ENCODE results near the gene ERICH6. TPM values are rescaled to one million over a fixed set of nuclear protein-coding genes. Genes with fewer than 3 reads are reported as not detected.

The ERICH6 gene
- total RNA-seq, 1 donor: under 0.01 TPM

DNA sequence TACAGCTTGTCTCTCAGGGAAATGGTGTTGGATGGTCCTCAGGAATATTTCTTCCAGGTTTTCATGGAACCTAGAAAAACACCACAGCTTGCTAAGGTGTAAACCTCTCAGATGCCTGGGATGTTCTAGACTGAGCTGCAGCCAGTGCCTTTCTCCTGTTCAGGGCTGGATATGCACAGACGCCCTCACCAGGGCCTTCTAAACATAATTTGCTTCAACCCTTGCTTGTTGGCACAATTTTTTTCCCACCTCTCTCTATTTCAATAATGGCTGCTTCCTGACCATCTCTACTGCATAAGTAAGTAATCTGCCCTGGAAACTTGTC, 31.0 kb upstream of the ERICH6 start:
- no peak overlapping the region for H3K27ac ChIP-seq (ENCODE audit: low read depth, low read length)
- no peak for TF ChIP-seq CTCF (IDR thresholded peaks at IDR 0.05; ENCODE audit: extremely low read depth, low read depth, low read length)
- DNase-seq (ENCODE audit: insufficient read length, low spot score, missing footprints): no peak
- H3K4me1 ChIP-seq (ENCODE audit: insufficient read depth, low read length): peaks cover 23% of the 10 kb centered on the region
- H3K9me3 ChIP-seq (ENCODE audit: low read depth, low read length): no peaks in the 10 kb centered on the region
- no peak overlapping the region for H3K4me3 ChIP-seq (ENCODE audit: insufficient read depth, low read length)
- no peaks in the 10 kb centered on the region for H3K36me3 ChIP-seq (ENCODE audit: insufficient read depth, low read length)
- no peaks in the 10 kb centered on the region for H3K27me3 ChIP-seq (ENCODE audit: insufficient read depth, low read length)
- no peaks in the 10 kb centered on the region for H3K79me2 ChIP-seq (ENCODE audit: insufficient read depth, low read length)
- no peaks in the 10 kb centered on the region for H4K20me1 ChIP-seq (ENCODE audit: insufficient read depth, low read length)
- H2AFZ ChIP-seq (ENCODE audit: low read length): no peak overlapping the region
- H3K4me2 ChIP-seq (ENCODE audit: insufficient read depth, low read length): no peak overlapping the region

DNA sequence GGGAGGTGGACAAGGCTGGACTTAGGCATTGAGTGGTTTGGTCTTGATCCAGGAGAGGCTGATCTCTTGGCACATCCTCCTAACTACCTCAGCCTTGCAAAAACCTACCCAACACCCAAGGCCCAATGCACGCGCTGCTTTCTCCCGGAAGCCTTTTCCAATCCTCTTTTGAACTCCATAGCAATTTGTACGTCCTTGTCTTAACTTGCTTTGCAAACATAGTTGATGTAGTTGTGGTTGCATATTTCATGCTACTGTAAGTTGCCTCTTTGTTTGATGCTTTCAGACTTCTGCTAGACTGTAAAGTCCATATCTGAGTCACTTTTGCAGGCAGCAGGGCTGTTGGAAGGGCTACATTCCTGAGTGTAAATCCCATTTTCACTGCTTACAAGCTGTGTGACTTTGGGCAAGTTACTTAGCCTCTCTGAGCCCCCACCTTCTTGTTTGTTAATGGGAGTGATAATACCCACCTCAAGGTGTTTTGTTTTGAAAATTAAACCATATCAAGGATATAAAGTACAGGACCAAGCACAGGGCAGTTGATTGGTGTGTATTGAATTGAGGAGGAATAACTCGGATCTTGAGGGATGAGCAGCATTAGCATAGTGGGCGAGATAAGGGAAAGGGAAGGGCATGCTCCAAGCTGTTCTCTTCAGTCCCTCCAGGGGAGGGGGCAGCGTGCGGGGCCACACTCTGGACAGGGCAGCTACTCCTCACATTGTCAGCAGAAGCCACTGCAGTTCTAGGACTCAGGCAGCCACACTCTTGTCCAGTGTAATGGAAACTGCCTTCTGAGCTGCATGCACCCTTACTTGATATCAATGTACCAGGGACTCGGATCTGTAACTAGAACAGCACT, 30.4 kb upstream of the ERICH6 start:
- H2AFZ ChIP-seq (ENCODE audit: low read length): no peak overlapping the region
- H3K4me2 ChIP-seq (ENCODE audit: insufficient read depth, low read length): no peak overlapping the region
- H3K79me2 ChIP-seq (ENCODE audit: insufficient read depth, low read length): no peaks in the 10 kb centered on the region
- no peak for TF ChIP-seq CTCF (IDR thresholded peaks at IDR 0.05; ENCODE audit: extremely low read depth, low read depth, low read length)
- no peak overlapping the region for H3K4me3 ChIP-seq (ENCODE audit: insufficient read depth, low read length)
- H3K27me3 ChIP-seq (ENCODE audit: insufficient read depth, low read length): no peaks in the 10 kb centered on the region
- DNase-seq (ENCODE audit: insufficient read length, low spot score, missing footprints): no peak
- H3K9me3 ChIP-seq (ENCODE audit: low read depth, low read length): no peaks in the 10 kb centered on the region
- H4K20me1 ChIP-seq (ENCODE audit: insufficient read depth, low read length): no peaks in the 10 kb centered on the region
- H3K27ac ChIP-seq (ENCODE audit: low read depth, low read length): no peak overlapping the region
- H3K4me1 ChIP-seq (ENCODE audit: insufficient read depth, low read length): peaks cover 23% of the 10 kb centered on the region
- H3K36me3 ChIP-seq (ENCODE audit: insufficient read depth, low read length): no peaks in the 10 kb centered on the region

- Histone ChIP-seq H3K9me3 (ENCODE audit: low read depth, low read length) (no peaks in the 10 kb centered on the region), H3K79me2 (ENCODE audit: insufficient read depth, low read length) (no peaks in the 10 kb centered on the region), H3K4me3 (ENCODE audit: insufficient read depth, low read length) (no peak overlapping the region), H2AFZ (ENCODE audit: low read length) (no peak overlapping the region), H3K27me3 (ENCODE audit: insufficient read depth, low read length) (no peaks in the 10 kb centered on the region), H4K20me1 (ENCODE audit: insufficient read depth, low read length) (no peaks in the 10 kb centered on the region), H3K4me1 (ENCODE audit: insufficient read depth, low read length) (peaks cover 17% of the 10 kb centered on the region), H3K36me3 (ENCODE audit: insufficient read depth, low read length) (no peaks in the 10 kb centered on the region), H3K4me2 (ENCODE audit: insufficient read depth, low read length) (no peak overlapping the region), H3K27ac (ENCODE audit: low read depth, low read length) (no peak overlapping the region)
- no peak for TF ChIP-seq CTCF (IDR thresholded peaks at IDR 0.05; ENCODE audit: extremely low read depth, low read depth, low read length)
- no peak for DNase-seq (ENCODE audit: insufficient read length, low spot score, missing footprints)
Observed at GRCh38 chr3:150733373-150733935, 29.7 kb upstream of the ERICH6 start.

DNA sequence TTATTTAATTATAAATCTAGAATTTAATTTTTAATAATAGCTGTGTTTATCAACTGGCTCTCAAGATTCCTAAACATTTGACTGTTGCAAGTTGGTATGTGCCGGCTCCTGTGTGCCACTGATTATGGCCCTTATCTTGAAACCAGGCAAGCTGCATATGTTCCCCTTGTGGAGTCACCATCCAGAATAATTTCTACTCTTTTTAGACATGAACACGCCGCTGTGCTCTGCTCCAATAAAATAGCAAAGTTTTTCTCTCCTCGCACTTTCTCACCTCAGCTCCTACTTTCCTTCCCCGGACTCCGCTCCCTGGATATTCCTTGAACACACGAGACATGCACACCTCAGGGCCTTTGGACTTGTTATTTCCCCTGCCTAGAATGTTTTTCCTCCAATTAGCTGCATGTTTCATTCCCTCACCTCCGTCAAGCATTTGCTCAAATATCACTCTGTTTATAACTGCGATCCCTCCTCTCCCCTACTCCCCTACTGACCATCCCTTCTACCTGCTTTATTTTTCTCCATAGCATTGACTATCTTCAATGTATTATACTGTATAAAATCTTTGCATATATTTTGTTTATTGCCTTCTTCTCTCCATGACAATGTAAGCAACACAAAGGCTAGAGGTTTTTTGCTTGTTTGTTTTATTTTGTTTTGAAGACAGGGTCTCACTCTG, 26.1 kb upstream of the ERICH6 start:
- Histone ChIP-seq H3K27me3 (ENCODE audit: insufficient read depth, low read length) (no peaks in the 10 kb centered on the region), H3K4me2 (ENCODE audit: insufficient read depth, low read length) (no peak overlapping the region), H2AFZ (ENCODE audit: low read length) (no peak overlapping the region), H3K36me3 (ENCODE audit: insufficient read depth, low read length) (no peaks in the 10 kb centered on the region), H4K20me1 (ENCODE audit: insufficient read depth, low read length) (no peaks in the 10 kb centered on the region), H3K4me1 (ENCODE audit: insufficient read depth, low read length) (peaks cover 4% of the 10 kb centered on the region), H3K9me3 (ENCODE audit: low read depth, low read length) (no peaks in the 10 kb centered on the region), H3K27ac (ENCODE audit: low read depth, low read length) (no peak overlapping the region), H3K79me2 (ENCODE audit: insufficient read depth, low read length) (no peaks in the 10 kb centered on the region), H3K4me3 (ENCODE audit: insufficient read depth, low read length) (no peak overlapping the region)
- no peak for DNase-seq (ENCODE audit: insufficient read length, low spot score, missing footprints)
- no peak for TF ChIP-seq CTCF (IDR thresholded peaks at IDR 0.05; ENCODE audit: extremely low read depth, low read depth, low read length)
